ENCODE measurements around the gene COMMD1.

COMMD1 gene

GRCh38 chr2:62007555-62007954 is 102.1 kb downstream of the COMMD1 start:
- Histone ChIP-seq H3K27ac (ENCODE audit: low read length, poor library complexity, severe bottlenecking) (no peak overlapping the region), H2BK120ac (ENCODE audit: low read depth, low read length) (no peak overlapping the region), H3K4me3 (ENCODE audit: insufficient read depth in 1 of 2, low read depth in 1 of 2, low read length in 2 of 2) (no peak overlapping the region), H3K27me3 (ENCODE audit: control insufficient read depth in 1 of 2, insufficient read depth in 1 of 2, low read length in 2 of 2) (no peaks in the 10 kb centered on the region), H4K8ac (ENCODE audit: low read length) (no peak overlapping the region), H4K91ac (ENCODE audit: low read length) (no peak overlapping the region), H3K14ac (ENCODE audit: low read length in 2 of 2) (no peak overlapping the region), H3K9ac (ENCODE audit: low read length) (no peak overlapping the region), H3K4ac (ENCODE audit: low read depth in 1 of 2, low read length in 2 of 2) (no peak overlapping the region), H2BK5ac (ENCODE audit: low read depth, low read length, poor library complexity, severe bottlenecking) (no peak overlapping the region), H2BK12ac (ENCODE audit: low read length in 2 of 2) (no peak overlapping the region), H2AK5ac (ENCODE audit: low read length, severe bottlenecking) (no peak overlapping the region), H2BK15ac (ENCODE audit: low read depth, poor library complexity, severe bottlenecking) (no peak overlapping the region), H3K23ac (ENCODE audit: low read length in 2 of 2) (no peak overlapping the region), H3K4me1 (ENCODE audit: control insufficient read depth, insufficient read depth, low read depth, low read length) (peaks cover 2% of the 10 kb centered on the region), H3K79me1 (replicated peaks; ENCODE audit: low read length, poor library complexity, severe bottlenecking) (peaks cover 5% of the 10 kb centered on the region), H3K18ac (ENCODE audit: low read depth in 1 of 2, low read length in 2 of 2) (no peak overlapping the region), H3K4me2 (ENCODE audit: low read length, poor library complexity, severe bottlenecking) (no peak overlapping the region), H2AFZ (ENCODE audit: low read depth, low read length) (no peak overlapping the region), H3K36me3 (ENCODE audit: control insufficient read depth in 1 of 2, insufficient read depth in 2 of 2, low read depth in 1 of 2, low read length in 2 of 2) (no peaks in the 10 kb centered on the region), H3K9me3 (ENCODE audit: control insufficient read depth, low read length) (no peaks in the 10 kb centered on the region)
- no peak for DNase-seq
- WGBS, result 96% methylated on average over 2 of the region's 3 CpGs

DNA sequence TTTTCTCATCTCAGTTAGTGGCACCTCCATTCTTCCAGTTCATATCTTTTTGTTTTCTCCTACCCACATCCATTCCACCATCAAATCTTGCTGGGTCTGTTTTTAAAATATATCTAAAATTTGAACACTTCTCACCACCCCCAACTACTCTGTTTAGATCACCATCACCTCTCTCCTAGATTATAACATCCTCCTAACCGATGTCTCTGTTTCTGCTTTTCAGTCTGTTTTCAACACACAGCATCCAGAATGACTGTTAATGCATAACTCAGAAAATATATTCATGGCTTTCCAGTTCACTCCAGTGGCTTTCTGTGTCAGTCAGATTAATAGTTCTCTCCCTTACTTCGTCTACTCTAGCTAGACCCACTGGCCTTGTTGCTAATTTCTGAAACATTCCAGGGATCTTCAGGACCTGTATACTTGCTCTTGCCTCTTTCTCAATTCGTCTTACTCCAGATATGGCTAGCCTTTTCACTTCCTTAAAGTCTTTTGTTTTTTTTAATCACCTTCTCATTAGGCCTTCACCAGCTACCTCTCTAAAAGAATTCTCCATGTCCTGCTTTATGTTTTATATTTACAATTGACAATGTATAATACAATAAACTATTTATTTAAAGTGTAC is 105.3 kb downstream of the COMMD1 start:
- H2BK5ac ChIP-seq (ENCODE audit: low read depth, low read length, poor library complexity, severe bottlenecking), result no peak overlapping the region
- no peak overlapping the region for H2BK12ac ChIP-seq (ENCODE audit: low read length in 2 of 2)
- H3K4ac ChIP-seq (ENCODE audit: low read depth in 1 of 2, low read length in 2 of 2), result no peak overlapping the region
- peaks cover 2% of the 10 kb centered on the region for H3K4me1 ChIP-seq (ENCODE audit: control insufficient read depth, insufficient read depth, low read depth, low read length)
- no peak overlapping the region for H2BK15ac ChIP-seq (ENCODE audit: low read depth, poor library complexity, severe bottlenecking)
- H3K79me1 ChIP-seq (replicated peaks; ENCODE audit: low read length, poor library complexity, severe bottlenecking), result peaks cover 5% of the 10 kb centered on the region
- H2BK120ac ChIP-seq (ENCODE audit: low read depth, low read length), result no peak overlapping the region
- no peak overlapping the region for H4K91ac ChIP-seq (ENCODE audit: low read length)
- no peak overlapping the region for H3K4me2 ChIP-seq (ENCODE audit: low read length, poor library complexity, severe bottlenecking)
- no peak overlapping the region for H3K9ac ChIP-seq (ENCODE audit: low read length)
- H3K9me3 ChIP-seq (ENCODE audit: control insufficient read depth, low read length), result no peaks in the 10 kb centered on the region
- H2AK5ac ChIP-seq (ENCODE audit: low read length, severe bottlenecking), result no peak overlapping the region
- H3K36me3 ChIP-seq (ENCODE audit: control insufficient read depth in 1 of 2, insufficient read depth in 2 of 2, low read depth in 1 of 2, low read length in 2 of 2), result no peaks in the 10 kb centered on the region
- no peak for DNase-seq
- no peak overlapping the region for H3K4me3 ChIP-seq (ENCODE audit: insufficient read depth in 1 of 2, low read depth in 1 of 2, low read length in 2 of 2)
- H3K18ac ChIP-seq (ENCODE audit: low read depth in 1 of 2, low read length in 2 of 2), result no peak overlapping the region
- 90% methylated on average over 3 of the region's 3 CpGs for WGBS
- peak overlapping the region; percentile 22 for H3K27ac ChIP-seq (ENCODE audit: low read length, poor library complexity, severe bottlenecking)
- H3K14ac ChIP-seq (ENCODE audit: low read length in 2 of 2), result no peak overlapping the region
- no peak overlapping the region for H2AFZ ChIP-seq (ENCODE audit: low read depth, low read length)
- H3K23ac ChIP-seq (ENCODE audit: low read length in 2 of 2), result no peak overlapping the region
- H4K8ac ChIP-seq (ENCODE audit: low read length), result no peak overlapping the region
- no peaks in the 10 kb centered on the region for H3K27me3 ChIP-seq (ENCODE audit: control insufficient read depth in 1 of 2, insufficient read depth in 1 of 2, low read length in 2 of 2)

GRCh38 chr2:62013641-62014040 is 108.2 kb downstream of the COMMD1 start:
- peaks cover 3% of the 10 kb centered on the region for H3K79me1 ChIP-seq (replicated peaks; ENCODE audit: low read length, poor library complexity, severe bottlenecking)
- H3K23ac ChIP-seq (ENCODE audit: low read length in 2 of 2), result no peak overlapping the region
- no peak overlapping the region for H4K8ac ChIP-seq (ENCODE audit: low read length)
- H3K9ac ChIP-seq (ENCODE audit: low read length), result no peak overlapping the region
- no peak overlapping the region for H3K4ac ChIP-seq (ENCODE audit: low read depth in 1 of 2, low read length in 2 of 2)
- no peak overlapping the region for H2AFZ ChIP-seq (ENCODE audit: low read depth, low read length)
- peaks cover 2% of the 10 kb centered on the region for H3K4me1 ChIP-seq (ENCODE audit: control insufficient read depth, insufficient read depth, low read depth, low read length)
- H3K27me3 ChIP-seq (ENCODE audit: control insufficient read depth in 1 of 2, insufficient read depth in 1 of 2, low read length in 2 of 2), result no peaks in the 10 kb centered on the region
- no peak overlapping the region for H2AK5ac ChIP-seq (ENCODE audit: low read length, severe bottlenecking)
- H4K91ac ChIP-seq (ENCODE audit: low read length), result no peak overlapping the region
- no peak for DNase-seq
- H2BK5ac ChIP-seq (ENCODE audit: low read depth, low read length, poor library complexity, severe bottlenecking), result no peak overlapping the region
- H3K14ac ChIP-seq (ENCODE audit: low read length in 2 of 2), result no peak overlapping the region
- H2BK15ac ChIP-seq (ENCODE audit: low read depth, poor library complexity, severe bottlenecking), result no peak overlapping the region
- H3K36me3 ChIP-seq (ENCODE audit: control insufficient read depth in 1 of 2, insufficient read depth in 2 of 2, low read depth in 1 of 2, low read length in 2 of 2), result no peaks in the 10 kb centered on the region
- no peak overlapping the region for H2BK12ac ChIP-seq (ENCODE audit: low read length in 2 of 2)
- no peak overlapping the region for H3K4me3 ChIP-seq (ENCODE audit: insufficient read depth in 1 of 2, low read depth in 1 of 2, low read length in 2 of 2)
- no peaks in the 10 kb centered on the region for H3K9me3 ChIP-seq (ENCODE audit: control insufficient read depth, low read length)
- no peak overlapping the region for H2BK120ac ChIP-seq (ENCODE audit: low read depth, low read length)
- H3K18ac ChIP-seq (ENCODE audit: low read depth in 1 of 2, low read length in 2 of 2), result no peak overlapping the region
- H3K27ac ChIP-seq (ENCODE audit: low read length, poor library complexity, severe bottlenecking), result no peak overlapping the region
- H3K4me2 ChIP-seq (ENCODE audit: low read length, poor library complexity, severe bottlenecking), result no peak overlapping the region

- Histone ChIP-seq H3K4ac (ENCODE audit: low read depth in 1 of 2, low read length in 2 of 2) (no peak overlapping the region), H2AFZ (ENCODE audit: low read depth, low read length) (no peak overlapping the region), H2AK5ac (ENCODE audit: low read length, severe bottlenecking) (no peak overlapping the region), H3K27ac (ENCODE audit: low read length, poor library complexity, severe bottlenecking) (no peak overlapping the region), H2BK5ac (ENCODE audit: low read depth, low read length, poor library complexity, severe bottlenecking) (no peak overlapping the region), H3K4me1 (ENCODE audit: control insufficient read depth, insufficient read depth, low read depth, low read length) (peaks cover 2% of the 10 kb centered on the region), H3K4me3 (ENCODE audit: insufficient read depth in 1 of 2, low read depth in 1 of 2, low read length in 2 of 2) (no peak overlapping the region), H3K18ac (ENCODE audit: low read depth in 1 of 2, low read length in 2 of 2) (no peak overlapping the region), H3K36me3 (ENCODE audit: control insufficient read depth in 1 of 2, insufficient read depth in 2 of 2, low read depth in 1 of 2, low read length in 2 of 2) (no peaks in the 10 kb centered on the region), H3K79me1 (replicated peaks; ENCODE audit: low read length, poor library complexity, severe bottlenecking) (peaks cover 3% of the 10 kb centered on the region), H2BK15ac (ENCODE audit: low read depth, poor library complexity, severe bottlenecking) (no peak overlapping the region), H3K9ac (ENCODE audit: low read length) (no peak overlapping the region), H4K91ac (ENCODE audit: low read length) (no peak overlapping the region), H2BK120ac (ENCODE audit: low read depth, low read length) (no peak overlapping the region), H3K9me3 (ENCODE audit: control insufficient read depth, low read length) (no peaks in the 10 kb centered on the region), H3K23ac (ENCODE audit: low read length in 2 of 2) (no peak overlapping the region), H2BK12ac (ENCODE audit: low read length in 2 of 2) (no peak overlapping the region), H3K27me3 (ENCODE audit: control insufficient read depth in 1 of 2, insufficient read depth in 1 of 2, low read length in 2 of 2) (no peaks in the 10 kb centered on the region), H4K8ac (ENCODE audit: low read length) (no peak overlapping the region), H3K14ac (ENCODE audit: low read length in 2 of 2) (no peak overlapping the region), H3K4me2 (ENCODE audit: low read length, poor library complexity, severe bottlenecking) (no peak overlapping the region)
- peak; percentile 59 for DNase-seq
- WGBS, result 43% methylated on average over 2 of the region's 2 CpGs
Measured at GRCh38 chr2:62014102-62014501, 108.6 kb downstream of the COMMD1 start.

Data from mesenchymal stem cell (in vitro differentiated cells and primary cell).